Upper lobe of right lung (tissue), 1 donor: Measurements from ENCODE around the gene PPP1R2. TPM values are rescaled to one million over a fixed set of nuclear protein-coding genes. Genes with fewer than 3 reads are reported as not detected.
"Not testable (repeated sequence)": the region's sequence is repeated elsewhere in the genome, so short reads cannot be mapped to it uniquely, and the experiment has no call there.

Experiments
- ATAC-seq: fragments of 200-7000 bp; cut with Tn5 transposase; one replicate; pipeline ENCODE4 v1.9.1; 2020; ENCODE audit warnings: mild to moderate bottlenecking, moderate library complexity
- DNase-seq: peaks from one replicate; pipeline ENCODE4 v3.0.0-alpha.2; 2020
- H3K27ac ChIP-seq: fragments of 200-600 bp; one replicate; pipeline ENCODE4 v1.8.0; 2022
- H3K27me3 ChIP-seq: fragments of 200-600 bp; one replicate; pipeline ENCODE4 v1.8.0; 2022; ENCODE audit warnings: mild to moderate bottlenecking
- H3K36me3 ChIP-seq: fragments of 200-600 bp; one replicate; pipeline ENCODE4 v1.8.0; 2022
- H3K4me1 ChIP-seq: fragments of 200-600 bp; one replicate; pipeline ENCODE4 v1.8.0; 2022
- H3K4me3 ChIP-seq: fragments of 200-600 bp; one replicate; pipeline ENCODE4 v1.8.0; 2022; ENCODE audit warnings: mild to moderate bottlenecking
- H3K9me3 ChIP-seq: fragments of 200-600 bp; one replicate; pipeline ENCODE4 v1.8.0; 2022
- CTCF ChIP-seq: fragments of 200-600 bp; IDR thresholded peaks from one replicate; pipeline ENCODE4 v1.8.0; 2022; ENCODE audit warnings: antibody characterized with exemption
- intact Hi-C: fragments of 100-400 bp; cut with DNase I; formaldehyde crosslinking; loops from one replicate; pipeline ENCODE4 v1.11.0; 2022
- long read RNA-seq: library from polyadenylated mRNA; unstranded; transcript quantifications from one replicate; pipeline ENCODE4 v2.0.0, GENCODE V29; 2021
- total RNA-seq: library from RNA; stranded (reverse); fragmentation: NEBNext Ultra II Directional; extraction: Animal tissue kit (Norgen Biotek cat#: 25700); gene quantifications from one replicate; pipeline ENCODE4 v1.2.1, GENCODE V29; 2021
- donor health status: DM: no; HTN: yes; CAD: no; lungs with severe emphysema.

Gene PPP1R2
- total RNA-seq: 46.3 TPM
- long read RNA-seq, transcript PPP1R2-206 (6 exons, 3,450 nt): major isoform, 177 of 201 reads
- long read RNA-seq, transcript PPP1R2-205 (2 exons, 1,668 nt): minor isoform, 6 of 201 reads
- long read RNA-seq, partial matches to known transcripts: 0 of 201 reads
- long read RNA-seq, other reads (novel, unspliced or antisense): 18 of 201 reads

DNA sequence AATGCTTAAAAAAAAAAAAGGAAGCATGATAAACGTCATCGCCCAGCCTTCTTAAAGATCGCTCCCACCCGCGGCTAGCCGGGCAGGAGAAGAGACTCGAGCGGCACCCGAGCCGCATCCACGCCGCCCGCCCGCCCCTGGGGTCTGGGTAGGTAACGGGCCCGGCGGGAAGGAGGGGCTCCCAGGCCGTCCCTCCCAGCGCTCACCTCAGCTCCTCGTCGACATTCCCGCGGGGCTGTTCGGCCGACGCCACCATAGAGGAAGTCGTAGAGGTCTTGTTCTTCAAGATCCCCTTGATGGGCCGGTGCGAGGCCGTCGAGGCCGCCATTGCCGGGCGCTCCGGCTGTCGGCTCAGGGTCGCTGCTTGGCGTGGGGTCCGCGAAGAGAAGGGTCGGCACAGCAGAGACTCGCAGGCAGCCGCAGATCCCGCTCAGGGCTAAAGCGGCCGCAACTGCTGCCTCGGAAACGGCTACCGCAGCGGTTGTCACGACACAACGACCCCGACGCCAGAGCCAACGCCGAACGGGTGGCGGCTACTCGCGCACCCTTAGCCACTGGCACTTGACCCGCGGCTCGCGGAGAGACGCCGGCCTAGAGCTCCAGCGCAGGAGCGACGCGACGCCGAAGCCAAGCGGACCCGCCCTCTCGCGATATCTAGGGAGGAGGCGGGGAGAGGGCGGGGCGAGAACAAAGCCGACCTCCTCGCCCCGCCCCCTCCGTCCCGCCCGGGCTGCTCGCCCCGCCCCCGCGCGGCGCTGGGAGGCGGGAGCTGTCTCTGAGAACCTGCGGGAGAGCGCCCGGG is at the start of gene PPP1R2:
Gene PPP1R2, minus strand, starts transcription at position 628 of the 802 bp plus-strand sequence. Its CDS starts 300 bp downstream, at position 328.
- Histone ChIP-seq H3K27me3 (no peaks in the 10 kb centered on the region), H3K4me1 (peaks cover 40% of the 10 kb centered on the region), H3K9me3 (no peaks in the 10 kb centered on the region), H3K27ac (peak within 1 kb of the TSS; percentile 96), H3K4me3 (peak within 1 kb of the TSS; percentile 88), H3K36me3 (no peaks in the 10 kb centered on the region)
- intact Hi-C loops: no loop called here
- no peak for TF ChIP-seq CTCF
- ATAC-seq (peak; percentile 98), DNase-seq (peak; percentile 96)

GRCh38 chr3:195591852-195592251 is 48.7 kb upstream of the PPP1R2 start:
- no peak for TF ChIP-seq CTCF
- DNase-seq (no peak), ATAC-seq (peak; percentile 34)
- Histone ChIP-seq H3K36me3 (no peaks in the 10 kb centered on the region), H3K4me3 (no peak overlapping the region), H3K9me3 (no peaks in the 10 kb centered on the region), H3K27ac (no peak overlapping the region), H3K27me3 (no peaks in the 10 kb centered on the region), H3K4me1 (peaks cover 4% of the 10 kb centered on the region)
- intact Hi-C loops: no loop called here

GRCh38 chr3:195591220-195591619 is 48.1 kb upstream of the PPP1R2 start:
- H3K27ac ChIP-seq: no peak overlapping the region
- intact Hi-C loops: no loop called here

DNA sequence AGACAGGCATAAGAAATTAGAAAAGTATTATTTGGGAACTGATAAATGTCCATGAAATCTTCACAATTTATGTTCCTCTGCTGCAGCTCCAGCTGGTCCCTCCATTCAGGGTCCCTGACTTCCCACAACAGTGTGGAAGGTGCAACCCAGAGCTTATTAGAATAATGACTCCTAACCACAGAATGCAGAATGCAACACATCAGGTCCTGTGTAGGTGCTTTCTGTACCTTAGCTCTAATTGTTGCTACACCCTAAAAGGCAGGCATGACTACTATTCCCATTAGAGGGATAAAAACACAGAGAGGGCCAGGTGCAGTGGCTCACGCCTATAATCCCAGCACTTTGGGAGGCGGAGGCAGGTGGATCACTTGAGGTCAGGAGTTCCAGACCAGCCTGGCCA is 47.3 kb upstream of the PPP1R2 start:
- intact Hi-C loops, ATAC-seq, H3K36me3 ChIP-seq, H3K27me3 ChIP-seq, DNase-seq, H3K4me1 ChIP-seq, H3K4me3 ChIP-seq, H3K27ac ChIP-seq, H3K9me3 ChIP-seq: not testable (repeated sequence)

More at GRCh38 chr3:195591220-195591619, 48.1 kb upstream of the PPP1R2 start:
- no peak overlapping the region for H3K4me3 ChIP-seq
- H3K36me3 ChIP-seq: no peaks in the 10 kb centered on the region
- TF ChIP-seq CTCF: no peak
- DNase-seq (no peak), ATAC-seq (no peak)
- no peaks in the 10 kb centered on the region for H3K27me3 ChIP-seq
- peaks cover 4% of the 10 kb centered on the region for H3K4me1 ChIP-seq
- H3K9me3 ChIP-seq: no peaks in the 10 kb centered on the region

DNA sequence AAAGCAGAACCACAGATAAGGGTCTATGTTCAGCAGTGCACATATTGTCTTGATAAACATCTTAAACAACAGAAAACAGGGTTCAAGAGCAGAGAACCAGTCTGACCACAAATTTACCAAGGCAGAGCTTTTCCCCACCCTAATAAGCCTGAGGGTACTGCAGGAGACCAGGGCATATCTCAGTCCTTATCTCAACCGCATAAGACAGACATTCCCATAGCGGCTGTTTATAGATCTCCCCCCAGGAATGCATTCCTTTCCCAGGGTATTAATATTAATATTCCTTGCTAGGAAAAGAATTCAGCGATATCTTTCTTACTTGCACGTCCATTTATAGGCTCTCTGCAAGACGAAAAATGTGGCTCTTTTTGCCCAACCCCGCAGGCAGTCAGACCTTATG is 46.7 kb upstream of the PPP1R2 start:
- ATAC-seq, H3K9me3 ChIP-seq, H3K36me3 ChIP-seq, H3K27me3 ChIP-seq, DNase-seq, H3K4me1 ChIP-seq, H3K27ac ChIP-seq, H3K4me3 ChIP-seq, intact Hi-C loops: not testable (repeated sequence)

DNA sequence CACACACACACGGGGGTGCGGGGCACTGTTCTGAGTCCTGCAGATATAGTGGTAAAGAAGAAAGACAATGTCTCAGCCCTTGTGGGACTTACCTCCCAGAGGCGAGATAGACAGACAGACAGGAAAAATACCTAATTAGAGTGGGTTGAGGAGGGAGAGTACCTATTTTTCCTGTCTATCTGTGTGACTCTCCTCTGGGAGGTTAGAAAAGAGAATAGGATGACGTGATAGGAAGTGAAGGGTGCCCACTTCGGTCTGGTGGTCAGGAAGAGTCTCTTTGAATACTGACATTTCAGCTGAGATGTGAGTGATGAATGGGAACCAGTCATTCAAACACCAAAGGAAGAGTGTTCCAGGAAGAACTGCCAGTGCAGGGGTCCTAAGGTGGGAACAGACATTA is 44.7 kb upstream of the PPP1R2 start:
- no peaks in the 10 kb centered on the region for H3K27me3 ChIP-seq
- no peaks in the 10 kb centered on the region for H3K36me3 ChIP-seq
- no peak overlapping the region for H3K4me3 ChIP-seq
- ATAC-seq (no peak), DNase-seq (no peak)
- intact Hi-C loops: no loop called here
- no peak overlapping the region for H3K27ac ChIP-seq
- H3K4me1 ChIP-seq: peaks cover 11% of the 10 kb centered on the region
- no peaks in the 10 kb centered on the region for H3K9me3 ChIP-seq
- TF ChIP-seq CTCF: no peak
